Natural killer cell treated with Interleukin-12 subunit alpha and Interleukin-12 subunit beta and Interleukin-15 and Interleukin-18, amount 100 ng/mL, for 72 hours (primary cell): ENCODE results near the gene PLSCR1. TPM values are rescaled to one million over a fixed set of nuclear protein-coding genes. Genes with fewer than 3 reads are reported as not detected.

Experiments
- ATAC-seq, 2 donors: fragments of 150-1000 bp; cut with Tn5 transposase in 1 of 2; sonication (Bioruptor Pico), chemical (Tn5 transposase) in 1 of 2; 2 replicates each; pipeline ENCODE4 v1.10.0; 2021
- DNase-seq: peaks from one replicate; pipeline ENCODE4 v3.0.0; 2022; ENCODE audit warnings: low spot score
- H3K27ac Mint-ChIP-seq, 2 donors: 1 replicate in 1 of 2; 2 replicates in 1 of 2; pipeline ENCODE4 v1.8.0; 2022; ENCODE audit warnings: mixed read lengths in 2 of 2, mild to moderate bottlenecking in 1 of 2, moderate library complexity in 1 of 2
- H3K27me3 Mint-ChIP-seq, 2 donors: 1 replicate in 1 of 2; 2 replicates in 1 of 2; pipeline ENCODE4 v1.8.0; 2022; ENCODE audit warnings: mixed read lengths in 2 of 2
- H3K36me3 Mint-ChIP-seq: one replicate; pipeline ENCODE4 v1.8.0; 2022; ENCODE audit warnings: mixed read lengths
- H3K4me1 Mint-ChIP-seq, 2 donors: 1 replicate in 1 of 2; 2 replicates in 1 of 2; pipeline ENCODE4 v1.8.0; 2022; ENCODE audit warnings: low read depth in 2 of 2, mixed read lengths in 2 of 2, mild to moderate bottlenecking in 1 of 2
- H3K4me3 Mint-ChIP-seq: one replicate; pipeline ENCODE4 v1.8.0; 2022; ENCODE audit warnings: mixed read lengths
- H3K9me3 Mint-ChIP-seq: 2 replicates; pipeline ENCODE4 v1.8.0; 2022; ENCODE audit warnings: mixed read lengths
- total RNA-seq, 2 donors: library from RNA; stranded (reverse); gene quantifications; one replicate each; pipeline ENCODE4 v1.2.3, GENCODE V29; 2022

Gene PLSCR1
- total RNA-seq, 2 donors from 2014 or later: 40.7 to 80.2 TPM

GRCh38 chr3:146469150-146470017, 75.0 kb downstream of the PLSCR1 start, which contains the start of gene PLSCR2:
TSS of gene PLSCR2 (minus strand) at chr3:146469561. CDS start at chr3:146459904, 9,657 bp downstream.
- ATAC-seq: peak; percentile 91 to 94
- H3K27ac Mint-ChIP-seq: peak within 1 kb of the TSS in 1 of 2 donors; percentile 28

GRCh38 chr3:146468671-146469149, 75.7 kb downstream of the PLSCR1 start:
- Mint-ChIP-seq H3K36me3 (no peaks in the 10 kb centered on the region), H3K4me1 (peaks cover 0 to 4% of the 10 kb centered on the region in 2 donors), H3K4me3 (peak overlapping the region; percentile 75), H3K27me3 (peaks cover under 1 to 3% of the 10 kb centered on the region in 2 donors), H3K9me3 (no peaks in the 10 kb centered on the region), H3K27ac (no peak overlapping the region)
- ATAC-seq (no peak), DNase-seq (no peak)

More at GRCh38 chr3:146469150-146470017, 75.0 kb downstream of the PLSCR1 start, which contains the start of gene PLSCR2:
- Mint-ChIP-seq H3K27me3 (peaks cover 1 to 3% of the 10 kb centered on the region in 2 donors), H3K9me3 (no peaks in the 10 kb centered on the region), H3K4me3 (peak within 1 kb of the TSS; percentile 75), H3K36me3 (no peaks in the 10 kb centered on the region), H3K4me1 (peaks cover 0 to 4% of the 10 kb centered on the region in 2 donors)
- DNase-seq: peak; percentile 66

GRCh38 chr3:146468234-146468633, 76.2 kb downstream of the PLSCR1 start:
- H3K27ac Mint-ChIP-seq: no peak overlapping the region
- H3K4me3 Mint-ChIP-seq: no peak overlapping the region

GRCh38 chr3:146466604-146467003, 77.8 kb downstream of the PLSCR1 start:
- H3K27ac Mint-ChIP-seq: no peak overlapping the region
- no peak for ATAC-seq
- H3K9me3 Mint-ChIP-seq: no peaks in the 10 kb centered on the region
- H3K4me3 Mint-ChIP-seq: no peak overlapping the region
- H3K36me3 Mint-ChIP-seq: no peaks in the 10 kb centered on the region
- H3K4me1 Mint-ChIP-seq: peaks cover 0 to 4% of the 10 kb centered on the region in 2 donors
- peaks cover 6 to 10% of the 10 kb centered on the region in 2 donors for H3K27me3 Mint-ChIP-seq
- DNase-seq: no peak

More at GRCh38 chr3:146468234-146468633, 76.2 kb downstream of the PLSCR1 start:
- Mint-ChIP-seq H3K9me3 (no peaks in the 10 kb centered on the region), H3K36me3 (no peaks in the 10 kb centered on the region), H3K27me3 (peaks cover 5 to 7% of the 10 kb centered on the region in 2 donors), H3K4me1 (peaks cover 0 to 4% of the 10 kb centered on the region in 2 donors)
- DNase-seq (no peak), ATAC-seq (no peak)

GRCh38 chr3:146465693-146466465, 78.5 kb downstream of the PLSCR1 start:
- ATAC-seq (no peak), DNase-seq (no peak)
- Mint-ChIP-seq H3K36me3 (no peaks in the 10 kb centered on the region), H3K27ac (no peak overlapping the region), H3K9me3 (no peaks in the 10 kb centered on the region), H3K4me1 (peaks cover 0 to 4% of the 10 kb centered on the region in 2 donors), H3K4me3 (no peak overlapping the region), H3K27me3 (peaks cover 8 to 14% of the 10 kb centered on the region in 2 donors)

Other genes with a start within 250 kb of the PLSCR1 start
- not detected for gene PLSCR2, start 75.0 kb downstream of the PLSCR1 start, total RNA-seq
- not detected for gene PLSCR5, start 60.7 kb upstream of the PLSCR1 start, total RNA-seq